HTR-8/SVneo (cell line): Measurements from ENCODE around the gene CSRP1.

Experiments
- DNase-seq: peaks from one replicate; pipeline ENCODE4 v3.0.0; 2011; ENCODE audit warnings: low spot score, mixed read lengths; ENCODE audit not compliant: insufficient read length
- FAIRE-seq: peaks from 2 replicates; lab custom pipeline; 2011; peaks lifted over from hg19 to GRCh38; lab: Jason Lieb, UNC

CSRP1 gene

DNA sequence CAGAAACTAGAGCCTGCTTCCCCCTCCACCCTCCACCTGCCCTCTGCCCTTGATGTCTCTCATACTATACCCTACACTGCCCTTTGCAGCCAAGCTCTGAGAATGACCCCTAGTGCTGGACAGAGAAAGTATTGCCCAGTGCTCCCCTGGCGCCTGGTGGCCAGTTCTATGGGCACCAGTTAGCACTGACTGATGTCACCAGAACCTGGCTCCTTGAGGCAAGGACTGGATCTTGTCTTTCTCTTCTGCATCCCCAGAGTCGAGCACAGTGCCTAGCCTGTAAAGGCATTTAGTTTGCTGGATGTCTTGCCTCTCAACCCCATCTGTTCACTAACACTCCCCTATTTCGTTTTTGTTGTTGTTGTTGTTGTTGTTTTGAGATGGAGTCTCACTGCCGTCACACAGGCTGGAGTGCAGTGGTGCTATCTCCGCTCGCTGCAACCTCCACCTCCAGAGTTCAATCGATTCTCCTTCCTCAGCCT lies 43.8 kb downstream of the CSRP1 start:
- FAIRE-seq (peak; percentile 36), DNase-seq (no peak)

DNA sequence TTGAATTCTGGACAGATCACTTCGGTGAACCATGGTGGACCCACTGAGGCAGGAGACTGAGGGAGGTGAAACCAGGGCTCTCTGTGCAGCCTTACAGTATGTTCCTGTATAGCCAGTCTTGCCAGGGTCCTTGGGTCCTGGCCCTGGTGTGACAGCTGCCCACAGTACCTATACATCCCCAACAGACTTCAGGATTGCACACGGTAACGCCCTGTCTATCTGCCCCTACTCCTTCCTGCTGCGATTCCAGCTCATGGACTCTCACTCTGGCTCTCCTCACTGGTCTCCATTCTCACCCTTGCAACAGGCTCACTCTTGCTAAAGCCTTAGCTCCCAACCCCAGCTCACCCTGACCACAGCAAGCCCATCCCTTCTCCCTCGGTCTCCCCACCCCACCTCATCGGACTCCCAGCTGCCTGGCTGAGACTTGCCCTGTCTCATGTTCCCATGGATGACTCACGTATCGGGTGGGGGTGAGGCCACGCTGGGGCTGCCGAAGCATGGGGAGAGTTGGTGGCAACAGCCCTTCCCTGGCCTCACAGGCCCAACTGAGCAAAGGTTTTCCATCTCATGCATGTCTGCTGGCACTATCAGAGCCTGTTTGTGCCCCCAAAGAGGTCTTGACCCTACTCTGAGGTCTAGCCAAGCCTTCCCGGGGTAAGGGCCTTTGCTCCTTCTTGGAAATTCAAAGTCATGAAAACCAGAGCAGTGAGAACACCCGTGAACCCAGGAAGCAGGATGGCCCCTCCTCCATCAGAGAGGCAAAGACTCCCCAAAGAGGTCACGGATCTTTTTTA lies 45.1 kb downstream of the CSRP1 start:
- FAIRE-seq = peak; percentile 98
- peak; percentile 91 for DNase-seq

DNA sequence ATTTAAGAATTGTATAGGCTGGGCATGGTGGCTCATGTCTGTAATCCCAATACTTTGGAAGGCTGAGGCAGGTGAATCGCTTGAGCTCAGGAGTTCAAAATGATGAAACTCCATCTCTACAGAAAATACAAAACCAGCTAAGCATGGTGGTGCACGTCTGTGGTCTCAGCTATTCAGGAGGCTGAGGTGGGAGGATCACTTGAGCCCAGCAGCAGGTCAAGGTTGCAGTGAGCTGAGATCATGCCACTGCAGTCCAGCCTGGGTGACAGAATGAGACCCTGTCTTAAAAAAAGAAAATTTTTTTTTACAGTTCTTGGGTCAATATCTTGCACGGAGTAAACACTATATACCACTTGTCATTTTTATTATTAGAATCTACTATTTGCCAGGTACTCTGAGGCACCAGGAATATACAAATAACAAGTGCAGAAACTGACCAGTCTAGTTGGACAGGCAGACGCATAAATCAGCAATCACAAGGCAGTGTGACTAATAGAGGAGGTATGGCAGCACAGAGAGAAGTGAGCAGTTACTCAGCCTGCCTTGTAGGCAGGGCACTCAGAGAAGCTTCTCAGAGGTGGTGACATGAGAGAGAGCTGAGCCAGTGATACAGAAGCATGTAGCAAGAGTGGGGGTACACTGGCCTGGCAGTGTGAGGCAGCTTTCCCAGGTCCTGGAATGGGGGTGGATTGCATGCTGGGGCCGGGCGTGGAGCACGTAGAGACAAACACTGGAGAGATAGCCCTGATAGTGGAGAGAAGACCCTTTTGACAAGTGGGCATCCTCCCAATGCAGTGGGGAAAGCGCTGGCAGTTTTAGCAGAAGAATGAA lies 45.9 kb downstream of the CSRP1 start:
- DNase-seq = peak; percentile 91
- FAIRE-seq = peak; percentile 82

DNA sequence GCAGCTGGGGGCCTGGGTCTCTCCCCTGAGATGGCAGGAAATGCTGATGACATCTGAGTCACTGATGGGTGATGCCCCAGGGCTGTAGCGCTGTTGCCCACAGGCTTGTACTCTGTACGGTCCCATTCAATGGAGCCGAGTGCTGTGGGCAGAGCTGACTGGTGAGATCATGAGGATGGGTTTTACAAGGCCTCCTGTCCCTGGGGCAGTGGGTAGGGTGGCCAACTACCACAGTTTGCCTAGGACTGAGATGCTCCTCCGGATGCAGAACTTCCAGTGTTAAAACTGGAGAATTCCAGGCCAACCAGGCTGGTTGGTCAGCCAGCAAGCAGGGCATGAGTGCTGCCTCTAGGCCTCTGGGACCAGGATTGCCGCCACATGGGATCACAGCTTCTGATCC lies 47.1 kb downstream of the CSRP1 start:
- no peak for FAIRE-seq
- no peak for DNase-seq

DNA sequence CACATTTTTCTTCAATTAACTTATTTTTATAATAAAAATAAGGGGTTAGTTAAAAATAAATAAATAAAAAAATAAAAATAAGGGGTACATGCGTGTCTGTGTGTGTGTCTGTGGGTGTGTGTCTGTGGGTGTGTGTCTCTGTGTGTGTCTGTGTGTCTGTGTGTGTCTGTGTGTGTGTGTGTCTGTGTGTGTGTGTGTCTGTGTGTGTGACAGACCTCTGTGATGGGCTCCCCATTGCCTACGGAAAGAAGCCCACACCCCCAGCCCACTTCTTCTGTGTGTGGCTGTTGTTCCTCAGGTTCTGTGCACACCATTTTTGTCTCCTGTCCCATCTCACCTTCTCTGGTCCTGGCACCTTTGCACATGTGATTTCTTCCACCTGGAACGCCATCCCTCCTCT lies 47.9 kb downstream of the CSRP1 start:
- no peak for DNase-seq
- peak; percentile 66 for FAIRE-seq

DNA sequence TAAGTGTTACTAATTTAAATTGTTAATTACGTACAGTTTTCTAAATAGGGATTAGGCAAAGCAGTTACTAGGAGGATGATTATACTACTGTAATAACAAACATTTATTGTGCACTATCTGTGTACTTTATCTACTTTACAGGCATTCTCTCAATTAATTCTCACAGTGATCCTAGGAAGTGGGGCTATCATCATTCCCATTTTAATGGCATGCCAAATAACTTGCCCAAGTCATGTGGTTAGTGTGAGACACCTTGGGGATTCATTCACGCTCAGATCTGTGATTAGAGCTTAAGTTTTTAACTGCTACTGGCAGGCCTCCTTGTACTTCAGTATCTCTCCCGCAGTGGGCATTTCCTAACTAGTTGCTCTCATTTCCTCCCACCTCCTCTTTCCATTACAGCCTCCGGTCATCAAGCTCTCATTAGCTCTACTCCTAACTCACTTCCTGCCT lies 49.4 kb downstream of the CSRP1 start:
- no peak for FAIRE-seq
- DNase-seq = no peak

DNA sequence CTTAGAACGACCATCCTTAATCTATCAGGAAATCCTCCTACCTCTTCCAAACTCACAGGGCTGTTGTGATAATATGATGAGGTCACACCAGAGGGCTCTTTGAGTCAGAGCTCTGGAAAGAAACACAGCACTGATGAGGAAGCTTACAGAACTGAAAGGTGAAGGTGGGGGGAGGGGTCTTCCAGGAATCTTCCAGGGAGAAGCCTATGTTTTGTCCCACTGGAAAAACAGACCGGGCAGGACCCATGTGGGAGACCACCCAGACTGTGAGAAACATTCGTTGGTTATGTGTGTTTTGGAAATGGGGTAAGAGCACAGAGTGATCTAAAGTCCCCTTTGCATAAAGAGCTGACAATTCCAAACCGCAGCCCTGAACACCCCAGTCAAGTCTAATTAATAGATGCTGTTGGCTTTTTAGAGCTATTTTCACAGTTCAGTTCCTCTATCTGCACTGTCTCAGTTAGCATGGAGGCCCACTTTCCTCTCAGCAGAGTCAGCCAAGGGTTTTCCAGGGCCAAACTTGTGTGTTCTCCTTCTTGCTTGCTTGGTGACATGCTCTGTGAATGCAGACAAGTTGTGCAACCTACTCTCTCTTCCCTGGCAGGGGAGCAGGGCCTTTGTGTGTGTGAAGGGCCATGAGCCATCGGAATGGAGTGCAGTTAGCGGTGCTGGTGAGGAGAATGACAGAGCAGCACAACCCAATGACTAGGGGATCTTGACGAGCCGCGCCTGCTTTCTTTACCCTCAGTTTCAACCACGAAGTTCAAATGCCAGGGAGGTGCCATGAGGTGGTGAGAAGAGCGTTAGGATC lies 50.2 kb downstream of the CSRP1 start:
- FAIRE-seq (no peak), DNase-seq (no peak)

DNA sequence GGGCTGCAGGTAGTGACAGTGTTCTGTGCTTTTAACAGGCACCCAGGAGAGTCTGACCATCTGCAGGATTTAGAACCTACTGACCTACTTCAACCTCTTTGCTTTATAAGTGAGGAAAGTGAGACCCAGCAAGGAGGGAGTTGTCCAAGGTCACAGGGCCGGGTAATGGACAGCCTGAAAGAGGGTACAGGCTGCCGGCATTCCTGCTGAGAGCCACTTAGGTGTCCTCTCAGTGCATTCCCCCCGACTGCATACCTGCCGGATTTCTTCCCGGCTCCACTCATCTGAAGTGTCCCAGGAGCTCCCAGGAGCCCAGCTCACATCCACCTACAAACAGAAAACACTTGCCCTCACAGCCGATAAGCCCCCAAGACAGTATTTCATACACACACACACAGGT lies 51.8 kb downstream of the CSRP1 start:
- no peak for DNase-seq
- FAIRE-seq = no peak

DNA sequence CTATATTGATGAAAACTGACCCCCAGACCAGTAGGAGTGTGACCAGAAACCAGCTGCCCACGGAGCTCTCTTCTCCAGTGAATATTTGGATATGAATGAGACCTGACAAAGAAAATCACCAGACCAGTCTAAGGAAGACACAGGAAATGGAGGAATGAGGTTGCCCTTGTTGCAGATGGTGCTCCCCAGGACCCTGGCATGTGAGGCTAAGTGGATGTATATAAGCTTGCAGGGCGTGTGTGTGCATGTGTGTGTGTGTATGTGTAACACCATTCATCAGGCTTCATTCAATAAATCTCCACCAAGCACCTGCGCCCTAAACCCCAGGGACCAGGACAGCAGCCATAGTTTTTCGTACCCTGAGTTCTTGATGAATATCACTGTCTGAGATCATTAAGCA lies 52.3 kb downstream of the CSRP1 start:
- no peak for FAIRE-seq

DNA sequence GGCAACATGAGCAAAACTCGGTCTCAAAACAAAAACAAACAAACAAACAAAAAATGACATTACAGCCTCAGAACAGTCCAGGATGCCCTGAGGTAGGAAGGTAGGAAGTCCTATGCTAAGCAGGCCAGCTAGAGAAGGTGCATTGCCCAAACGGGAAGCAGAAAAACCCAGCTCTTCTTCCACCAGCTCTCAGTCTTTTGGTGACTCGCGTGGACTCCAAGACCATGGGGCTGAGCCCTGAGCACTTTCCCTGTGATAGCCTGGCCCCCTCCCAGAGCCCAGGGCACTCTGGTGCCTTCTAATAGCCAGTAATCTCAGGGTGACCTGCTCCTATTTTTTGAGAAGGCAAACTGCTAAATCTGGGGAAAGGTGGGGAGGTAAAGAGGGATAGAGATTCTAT lies 54.1 kb downstream of the CSRP1 start:
- FAIRE-seq (no peak), DNase-seq (no peak)

More for the DNA sequence above, 52.3 kb downstream of the CSRP1 start:
- no peak for DNase-seq

DNA sequence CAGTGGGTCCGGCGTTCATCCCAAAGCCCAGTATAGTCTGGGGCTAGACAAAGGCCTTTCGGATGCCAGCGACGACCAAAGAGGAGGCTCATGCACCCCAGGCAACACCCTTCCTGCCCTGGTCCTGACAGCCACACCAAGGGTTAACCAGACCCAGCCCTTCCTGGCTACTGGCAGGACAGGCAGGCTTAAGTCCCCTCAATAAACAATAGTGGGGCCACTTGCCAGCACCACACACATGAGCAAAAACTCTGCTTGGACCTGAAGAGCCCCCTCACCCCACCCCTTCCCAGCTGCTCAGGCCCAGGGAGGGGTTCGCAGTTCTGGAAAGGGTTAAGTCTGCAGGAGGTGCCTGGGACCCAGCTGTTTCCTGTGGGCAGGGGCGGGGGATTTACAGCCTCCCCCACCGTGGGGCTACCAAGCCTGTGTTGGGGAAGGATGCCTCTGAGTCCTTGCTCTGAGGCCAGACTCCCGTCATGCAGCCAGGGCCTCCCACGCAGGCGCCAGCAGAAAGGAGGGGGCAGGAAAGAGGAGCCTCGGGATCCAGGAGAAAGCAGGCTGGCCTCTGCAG lies 56.1 kb downstream of the CSRP1 start:
- FAIRE-seq (no peak), DNase-seq (no peak)

DNA sequence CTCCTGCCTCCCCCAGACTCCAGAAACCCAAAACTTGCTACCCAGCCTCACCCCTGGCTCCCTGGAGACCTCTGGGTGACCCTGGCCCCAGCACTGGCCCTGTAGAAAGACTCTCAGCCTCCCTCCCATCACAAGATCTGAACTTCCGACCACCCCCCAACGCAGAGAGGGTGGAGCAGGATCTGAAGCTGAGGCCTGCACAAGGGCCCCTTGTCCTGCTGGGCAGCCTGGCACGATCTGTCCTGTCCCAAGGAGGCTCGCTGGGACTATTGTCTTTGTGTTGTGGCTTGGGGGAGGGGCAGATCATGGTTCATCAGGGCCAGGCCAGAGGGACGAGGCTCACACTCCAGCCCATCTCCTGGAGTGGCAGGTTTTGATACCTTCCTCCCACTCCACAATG lies 57.9 kb downstream of the CSRP1 start:
- FAIRE-seq = no peak
- DNase-seq = no peak

DNA sequence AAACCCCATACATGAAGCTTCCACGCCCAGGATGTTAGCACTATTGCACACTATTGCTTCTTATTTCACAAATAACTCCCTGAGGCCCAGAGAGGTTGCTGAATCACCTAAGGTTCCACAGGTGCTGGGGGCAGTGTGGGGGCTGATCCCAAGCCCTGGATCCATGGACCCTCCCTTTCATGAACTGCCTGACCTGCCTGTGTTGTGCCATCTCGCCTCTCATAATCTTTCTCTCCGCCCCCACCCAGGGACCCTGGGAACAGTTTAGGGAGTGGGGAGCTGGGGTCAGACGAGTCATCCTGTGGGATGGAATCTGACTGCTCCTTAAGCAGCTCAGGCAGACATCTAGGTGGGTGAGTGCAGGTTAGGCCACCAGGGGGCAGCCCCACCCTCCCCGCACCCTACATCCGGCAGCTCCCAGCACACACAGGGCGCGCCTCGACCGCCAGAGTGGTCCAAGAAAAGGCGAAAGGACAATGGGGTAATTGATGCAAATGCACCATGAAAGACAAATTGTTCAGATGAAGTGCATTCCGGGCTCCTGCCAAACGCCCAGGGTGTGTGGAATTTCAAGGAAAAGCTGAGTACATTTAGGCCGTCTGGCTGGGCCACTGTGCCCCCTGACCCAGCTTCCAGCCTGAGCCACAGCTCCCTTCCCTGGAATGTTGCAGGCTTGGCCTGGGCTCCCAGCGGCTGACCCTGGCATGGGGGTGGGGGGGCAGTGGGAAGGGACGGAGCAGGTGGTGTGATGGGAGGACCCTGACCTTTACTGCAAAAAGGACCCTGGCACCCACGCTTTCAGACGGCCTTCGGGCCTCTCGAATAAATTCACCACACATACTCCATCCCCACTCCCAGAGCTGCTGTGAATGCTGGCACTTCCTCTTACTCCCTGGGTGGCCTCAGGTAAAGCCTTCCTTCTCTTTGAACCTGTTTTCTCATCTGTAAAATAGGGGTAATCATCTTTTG lies 58.7 kb downstream of the CSRP1 start:
- DNase-seq (peak; percentile 86), FAIRE-seq (peak; percentile 80)

DNA sequence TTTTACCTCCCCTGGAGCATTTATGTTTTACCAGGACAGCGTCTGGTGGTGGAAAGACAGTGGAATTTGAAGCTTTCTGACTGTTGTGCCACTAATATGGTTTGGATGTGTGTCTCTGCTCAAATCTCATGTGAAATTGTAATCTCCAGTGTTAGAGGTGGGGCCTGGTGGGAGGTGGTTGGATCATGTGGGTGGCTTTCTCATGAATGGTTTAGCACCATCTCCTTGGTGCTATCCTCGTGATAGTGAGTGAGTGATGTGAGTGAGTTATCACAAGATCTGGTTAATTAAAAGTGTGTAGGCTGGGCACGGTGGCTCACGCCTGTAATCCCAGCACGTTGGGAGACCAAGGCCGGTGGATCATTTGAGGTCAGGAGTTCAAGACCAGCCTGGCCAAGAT lies 61.6 kb downstream of the CSRP1 start:
- FAIRE-seq = no peak
- no peak for DNase-seq

DNA sequence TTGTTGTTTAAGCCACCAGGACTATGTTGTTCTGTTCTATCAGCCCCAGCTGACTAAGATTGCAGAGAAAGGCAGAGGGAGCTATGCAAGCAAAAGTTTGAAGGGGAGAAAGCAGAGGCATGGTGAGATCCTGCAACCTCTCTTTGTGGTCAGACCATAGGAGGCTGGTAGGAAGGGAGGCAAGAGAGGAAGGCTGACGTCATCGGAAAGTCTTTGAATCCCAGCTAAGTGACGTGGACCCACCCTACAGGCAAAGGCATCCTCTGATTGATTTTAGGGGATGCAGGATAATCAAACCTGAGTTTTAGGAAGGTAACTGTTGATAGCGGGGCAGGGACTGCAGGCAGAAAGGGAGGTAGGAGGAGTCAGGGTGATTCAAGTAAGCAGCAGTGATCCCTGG lies 62.1 kb downstream of the CSRP1 start:
- no peak for DNase-seq
- no peak for FAIRE-seq

DNA sequence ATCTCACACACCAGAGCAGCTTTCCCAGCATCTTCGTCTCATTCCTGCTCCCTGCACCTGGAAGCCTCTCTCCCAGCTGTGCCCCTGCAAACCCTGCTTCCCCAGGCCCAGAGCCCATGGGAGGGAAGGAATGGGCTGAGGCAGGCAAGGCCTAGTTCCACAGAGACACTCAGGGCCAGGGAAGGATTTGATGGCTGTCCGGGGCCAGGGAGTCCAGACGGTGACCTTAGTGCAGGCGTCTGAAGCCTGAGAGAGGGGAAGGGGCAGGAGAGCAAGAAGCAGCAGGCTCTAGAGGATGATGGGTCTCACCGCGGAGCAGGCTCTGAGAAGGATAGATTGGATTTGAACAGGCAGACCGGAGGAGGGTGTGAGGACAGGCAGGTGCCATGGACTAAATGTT lies 63.2 kb downstream of the CSRP1 start:
- no peak for DNase-seq
- FAIRE-seq = no peak

DNA sequence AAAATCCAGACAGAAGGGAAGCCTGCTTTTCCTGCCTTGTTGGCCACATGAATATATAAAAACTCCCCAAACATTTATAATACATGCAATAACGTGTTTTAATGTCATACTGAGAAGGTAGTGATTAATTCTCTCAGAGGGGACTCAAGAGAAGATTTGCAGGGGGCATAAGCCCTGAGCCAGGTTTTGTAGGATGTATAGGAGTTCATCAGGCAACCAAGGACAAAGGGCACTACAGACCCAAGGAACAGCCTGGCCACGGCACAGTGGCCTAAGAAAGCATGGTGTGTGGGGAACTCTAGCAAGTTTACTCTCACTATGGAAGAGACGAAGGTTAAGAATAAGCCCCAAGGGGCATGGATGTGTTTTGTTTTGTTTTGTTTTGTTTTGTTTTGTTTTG lies 70.0 kb downstream of the CSRP1 start:
- DNase-seq (no peak), FAIRE-seq (no peak)

DNA sequence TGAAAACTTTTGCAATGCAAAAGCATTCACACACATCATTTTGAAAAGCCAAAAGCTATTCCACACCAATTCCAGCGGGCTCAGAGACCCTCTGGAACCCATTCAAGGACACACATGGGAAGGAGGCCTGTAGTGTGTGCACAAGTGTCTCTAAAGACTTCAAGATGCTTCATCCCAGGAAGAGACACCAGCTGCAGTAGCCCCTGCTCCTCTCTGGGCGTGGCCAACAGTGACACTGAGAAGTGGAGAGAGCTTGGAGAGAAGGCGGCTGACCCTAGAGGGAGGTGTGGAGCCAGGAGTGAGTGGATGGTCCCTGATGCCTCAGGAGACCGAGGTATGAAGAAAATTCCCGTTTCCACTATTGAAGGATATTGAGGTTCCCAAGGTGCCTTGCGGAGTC lies 70.5 kb downstream of the CSRP1 start:
- FAIRE-seq = no peak
- peak; percentile 63 for DNase-seq

DNA sequence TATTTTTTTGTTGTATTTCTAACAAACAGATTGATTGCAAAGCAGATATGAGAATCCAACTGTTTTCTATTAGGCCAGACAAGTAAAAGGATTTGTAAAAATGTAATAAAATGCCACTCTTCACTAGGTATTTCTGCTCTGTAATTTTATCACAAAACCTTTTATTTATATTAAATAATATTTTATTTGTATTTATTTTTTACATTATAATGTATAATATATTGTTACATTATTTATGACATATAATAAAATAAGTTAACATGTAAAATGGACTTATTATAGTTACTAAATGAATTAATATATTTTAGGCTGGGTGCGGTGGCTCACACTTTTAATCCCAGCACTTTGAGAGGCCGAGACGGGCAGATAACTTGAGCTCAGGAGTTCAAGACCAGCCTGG lies 72.7 kb downstream of the CSRP1 start:
- no peak for FAIRE-seq
- DNase-seq = no peak
